GM18499 (cell line): Measurements from ENCODE around the gene ANKZF1.
A peak's percentile ranks its signal among the peaks of the same experiment; 100 is the strongest.
"Not testable (repeated sequence)": the region's sequence is repeated elsewhere in the genome, so short reads cannot be mapped to it uniquely, and the experiment has no call there.

Experiments
- ATAC-seq: cut with Tn5 transposase; IDR thresholded peaks from one replicate; pipeline ENCODE4 v1.9.1; 2021; ENCODE audit warnings: moderate number of reproducible peaks; ENCODE audit not compliant: insufficient read depth, unreplicated experiment

The ANKZF1 gene

GRCh38 chr2:219252900-219253752, 23.5 kb downstream of the ANKZF1 start, which contains the start of gene TUBA4B:
Gene TUBA4B, plus strand, starts transcription at chr2:219253243. Its CDS starts 165 bp downstream, at chr2:219253408.
- ATAC-seq = no peak

- no peak for ATAC-seq
These were observed 24.4 kb downstream of the ANKZF1 start, which contains the start of gene TUBA4A for GRCh38 chr2:219253753-219254589. Gene TUBA4A, minus strand, starts transcription at chr2:219253918. Its CDS starts 60 bp downstream, at chr2:219253858.

GRCh38 chr2:219254590-219255201, 25.1 kb downstream of the ANKZF1 start:
- ATAC-seq = no peak

GRCh38 chr2:219258942-219259341, 29.3 kb downstream of the ANKZF1 start:
- not testable (repeated sequence) for ATAC-seq

- ATAC-seq = no peak
These were observed 31.6 kb downstream of the ANKZF1 start for GRCh38 chr2:219261024-219261855.

GRCh38 chr2:219266232-219266631, 36.6 kb downstream of the ANKZF1 start:
- no peak for ATAC-seq

GRCh38 chr2:219266886-219267285, 37.3 kb downstream of the ANKZF1 start:
- no peak for ATAC-seq

- ATAC-seq = no peak
These were observed 38.7 kb downstream of the ANKZF1 start for GRCh38 chr2:219268294-219268693.

GRCh38 chr2:219269362-219270054, 39.9 kb downstream of the ANKZF1 start:
- no peak for ATAC-seq

- no peak for ATAC-seq
These were observed 40.4 kb downstream of the ANKZF1 start for GRCh38 chr2:219270055-219270372.

GRCh38 chr2:219271021-219271420, 41.4 kb downstream of the ANKZF1 start:
- no peak for ATAC-seq

GRCh38 chr2:219272356-219272755, 42.8 kb downstream of the ANKZF1 start:
- ATAC-seq = no peak

GRCh38 chr2:219272995-219273394, 43.4 kb downstream of the ANKZF1 start:
- ATAC-seq = no peak

GRCh38 chr2:219273937-219274336, 44.3 kb downstream of the ANKZF1 start:
- ATAC-seq = no peak

- no peak for ATAC-seq
These were observed 44.8 kb downstream of the ANKZF1 start for GRCh38 chr2:219274361-219274921.

GRCh38 chr2:219277703-219278654, 48.4 kb downstream of the ANKZF1 start:
- peak; percentile 25 for ATAC-seq

GRCh38 chr2:219278655-219279150, 49.1 kb downstream of the ANKZF1 start:
- no peak for ATAC-seq
